GM23338 (cell line): Measurements from ENCODE around the gene MBOAT1. TPM values are rescaled to one million over a fixed set of nuclear protein-coding genes. Genes with fewer than 3 reads are reported as not detected.

ENCODE experiments used
- ATAC-seq: fragments of 200-7000 bp; cut with Tn5 transposase; 3 replicates; pipeline ENCODE4 v1.9.1; 2020
- DNase-seq: peaks from one replicate; pipeline ENCODE4 v3.0.0-alpha.2; 2015; ENCODE audit warnings: low spot score
- H2AFZ ChIP-seq: fragments of 200-600 bp; sonication (generic); 2 replicates; pipeline ENCODE4 v1.8.0; 2016; ENCODE audit warnings: antibody characterized with exemption, mild to moderate bottlenecking, moderate library complexity
- H3F3A ChIP-seq: fragments of 200-600 bp; sonication (generic); replicated peaks from 2 replicates; pipeline ENCODE4 v1.8.0; 2017; ENCODE audit warnings: antibody characterized with exemption, mixed run types, low read depth
- H3K27ac ChIP-seq: fragments of 200-600 bp; sonication (generic); 2 replicates; pipeline ENCODE4 v1.6.1; 2016; ENCODE audit warnings: low read depth
- H3K27me3 ChIP-seq: fragments of 200-600 bp; sonication (generic); 2 replicates; pipeline ENCODE4 v1.8.0; 2016; ENCODE audit warnings: mild to moderate bottlenecking, mixed run types, moderate library complexity; ENCODE audit not compliant: insufficient read depth
- H3K36me3 ChIP-seq: fragments of 200-600 bp; sonication (generic); 2 replicates; pipeline ENCODE4 v1.8.0; 2016; ENCODE audit warnings: mild to moderate bottlenecking; ENCODE audit not compliant: insufficient read depth
- H3K4me1 ChIP-seq: fragments of 200-600 bp; sonication (generic); 2 replicates; pipeline ENCODE4 v1.8.0; 2016; ENCODE audit warnings: mild to moderate bottlenecking, moderate library complexity; ENCODE audit not compliant: insufficient read depth
- H3K4me2 ChIP-seq: fragments of 200-600 bp; sonication (generic); 2 replicates; pipeline ENCODE4 v1.7.1; 2017; ENCODE audit warnings: mixed run types
- H3K4me3 ChIP-seq: fragments of 200-600 bp; sonication (generic); 2 replicates; pipeline ENCODE4 v1.6.1; 2016; ENCODE audit warnings: mixed run types
- H3K79me2 ChIP-seq: fragments of 200-600 bp; sonication (generic); replicated peaks from 2 replicates; pipeline ENCODE4 v1.8.0; 2017; ENCODE audit warnings: mild to moderate bottlenecking; ENCODE audit not compliant: insufficient read depth
- H3K9me2 ChIP-seq: fragments of 200-600 bp; sonication (generic); 2 replicates; pipeline ENCODE4 v1.8.0; 2017; ENCODE audit not compliant: insufficient read depth
- H4K20me1 ChIP-seq: fragments of 200-600 bp; sonication (generic); replicated peaks from 2 replicates; pipeline ENCODE4 v1.8.0; 2017; ENCODE audit warnings: mild to moderate bottlenecking; ENCODE audit not compliant: insufficient read depth
- H3K27ac Mint-ChIP-seq: 2 replicates; pipeline ENCODE4 v1.8.0; 2020; ENCODE audit warnings: inconsistent platforms, mild to moderate bottlenecking, moderate library complexity, mixed read lengths
- H3K27me3 Mint-ChIP-seq: 3 replicates; pipeline ENCODE4 v1.8.0; 2022; ENCODE audit warnings: low read depth, mild to moderate bottlenecking, moderate library complexity, mixed read lengths, inconsistent platforms; ENCODE audit not compliant: insufficient read depth, poor library complexity
- H3K36me3 Mint-ChIP-seq: 3 replicates; pipeline ENCODE4 v1.8.0; 2021; ENCODE audit warnings: low read depth, mild to moderate bottlenecking, inconsistent platforms, moderate library complexity, mixed read lengths
- H3K4me1 Mint-ChIP-seq: 3 replicates; pipeline ENCODE4 v1.8.0; 2020; ENCODE audit warnings: mild to moderate bottlenecking, inconsistent platforms, mixed read lengths
- H3K4me3 Mint-ChIP-seq: 3 replicates; pipeline ENCODE4 v1.8.0; 2021; ENCODE audit warnings: moderate library complexity, mild to moderate bottlenecking, inconsistent platforms, mixed read lengths
- H3K9me3 Mint-ChIP-seq: 3 replicates; pipeline ENCODE4 v1.8.0; 2020; ENCODE audit warnings: moderate library complexity, mild to moderate bottlenecking, inconsistent platforms, mixed read lengths
- CREB1 ChIP-seq: fragments of 250-450 bp; sonication (Bioruptor Pico); IDR thresholded peaks from 2 replicates; pipeline ENCODE4 v1.5.0; 2020; ENCODE audit warnings: low read depth, mild to moderate bottlenecking, moderate library complexity
- CTCF ChIP-seq, 2 experiments: fragments of 200-600 bp in 1 of 2; sonication (generic) in 1 of 2; conservative IDR thresholded peaks; 2 replicates each; pipeline versions ENCODE4 v1.5.1 to v1.6.1; 2016 to 2017; ENCODE audit warnings: antibody characterized with exemption in 2 of 2, low read depth in 2 of 2, mild to moderate bottlenecking in 2 of 2, moderate library complexity in 1 of 2
- ETS1 ChIP-seq: IDR thresholded peaks from 2 replicates; pipeline ENCODE4 v1.6.1; 2016; ENCODE audit warnings: antibody characterized with exemption
- EZH2 ChIP-seq: fragments of 200-600 bp; sonication (generic); IDR thresholded peaks from one replicate; pipeline ENCODE4 v1.8.0; 2017; ENCODE audit warnings: antibody characterized with exemption, mild to moderate bottlenecking, low read depth; ENCODE audit not compliant: unreplicated experiment
- JUNB ChIP-seq: IDR thresholded peaks from one replicate; pipeline ENCODE4 v1.6.1; 2016; ENCODE audit warnings: antibody characterized with exemption; ENCODE audit not compliant: unreplicated experiment
- NANOG ChIP-seq: IDR thresholded peaks from 2 replicates; pipeline ENCODE4 v1.6.1; 2016; ENCODE audit warnings: antibody characterized with exemption, borderline replicate concordance
- POLR2AphosphoS5 ChIP-seq: IDR thresholded peaks from 2 replicates; pipeline ENCODE4 v1.6.1; 2016; ENCODE audit warnings: antibody characterized with exemption, low read depth
- REST ChIP-seq: IDR thresholded peaks from one replicate; pipeline ENCODE4 v1.6.1; 2018; ENCODE audit warnings: antibody characterized with exemption; ENCODE audit not compliant: unreplicated experiment
- STAT1 ChIP-seq: IDR thresholded peaks from one replicate; pipeline ENCODE4 v1.6.1; 2016; ENCODE audit warnings: antibody characterized with exemption; ENCODE audit not compliant: unreplicated experiment
- ZNF114 ChIP-seq: fragments of 250-450 bp; sonication (Bioruptor Pico); IDR thresholded peaks from 2 replicates; pipeline ENCODE4 v1.5.0; 2020; ENCODE audit warnings: mild to moderate bottlenecking, moderate library complexity
- polyA plus RNA-seq: library from polyadenylated mRNA; unstranded; fragments of >200 nt; fragmentation: Nextera tagmentation; extraction: Ambion mirVana; gene quantifications from 2 replicates; pipeline ENCODE4 v1.2.1, GENCODE V29; 2016
- total RNA-seq: library from RNA; depleted of rRNA; stranded (reverse); fragments of >200 nt; shearing (Covaris generic); gene quantifications from 2 replicates; pipeline ENCODE4 v1.2.3, GENCODE V29; 2014

MBOAT1 gene
- total and polyA plus RNA-seq, 2 experiments from 2014 or later = 3.8 to 18.6 TPM

GRCh38 chr6:20104696-20105095 is 107.6 kb downstream of the MBOAT1 start (continued):
- TF ChIP-seq CTCF (conservative IDR thresholded peaks at IDR 0.05; ENCODE audit: low read depth in 2 of 2) (no peak), POLR2AphosphoS5 (no peak), REST (no peak), EZH2 (no peak)

GRCh38 chr6:20102397-20103073 is 109.7 kb downstream of the MBOAT1 start:
- H3K79me2 ChIP-seq = no peaks in the 10 kb centered on the region
- Mint-ChIP-seq H3K4me1 (peaks cover 8% of the 10 kb centered on the region), H3K27me3 (peaks cover under 1% of the 10 kb centered on the region), H3K4me3 (no peak overlapping the region), H3K27ac (no peak overlapping the region), H3K9me3 (no peaks in the 10 kb centered on the region), H3K36me3 (0 out of 3 replicates have a peak, but pooled peaks cover 2% of the 10 kb centered on the region)
- no peak overlapping the region for H3K27ac ChIP-seq
- H3K36me3 ChIP-seq = no peaks in the 10 kb centered on the region; the same call in 1 of the 2 replicates
- H3K27me3 ChIP-seq = no peaks in the 10 kb centered on the region
- 0 out of 2 replicates have a peak, but pooled peaks cover 5% of the 10 kb centered on the region for H3K4me1 ChIP-seq
- no peak overlapping the region for H2AFZ ChIP-seq
- no peaks in the 10 kb centered on the region; the same call in 1 of the 2 replicates for H4K20me1 ChIP-seq
- H3K4me3 ChIP-seq = no peak overlapping the region
- DNase-seq (no peak), ATAC-seq (no peak)
- no peak overlapping the region for H3K4me2 ChIP-seq
- H3F3A ChIP-seq = no peaks in the 10 kb centered on the region
- H3K9me2 ChIP-seq = 0 out of 2 replicates have a peak, but pooled peaks cover 3% of the 10 kb centered on the region
- no peak for TF ChIP-seq STAT1
- TF ChIP-seq ZNF114 (CRISPR knock-in tag) = no peak
- no peak for TF ChIP-seq POLR2AphosphoS5
- no peak for TF ChIP-seq CTCF (conservative IDR thresholded peaks at IDR 0.05; ENCODE audit: low read depth in 2 of 2)
- TF ChIP-seq NANOG = no peak
- no peak for TF ChIP-seq EZH2
- no peak for TF ChIP-seq CREB1 (CRISPR knock-in tag)
- no peak for TF ChIP-seq JUNB
- no peak for TF ChIP-seq ETS1
